Kidney (tissue), 22 donors: ENCODE measurements around the gene LIN28A. TPM values are rescaled to one million over a fixed set of nuclear protein-coding genes. Genes with fewer than 3 reads are reported as not detected.

Experiments
- DNase-seq, 5 donors: peaks; one replicate each; pipeline ENCODE4 v3.0.0-alpha.2; 2013 to 2020
- FAIRE-seq: peaks from 2 replicates; lab custom pipeline; 2012; peaks lifted over from hg19 to GRCh38; lab: Jason Lieb, UNC
- H3K27ac ChIP-seq, 2 donors: one replicate each; pipeline ENCODE4 v1.7.0; 2013; ENCODE audit warnings: low read depth in 2 of 2, low read length in 2 of 2, inconsistent platforms in 1 of 2
- H3K27me3 ChIP-seq: one replicate; pipeline ENCODE4 v1.7.1; 2013; ENCODE audit warnings: low read length, inconsistent platforms; ENCODE audit not compliant: control insufficient read depth, insufficient read depth
- H3K36me3 ChIP-seq, 3 donors: one replicate each; pipeline versions ENCODE4 v1.7.0 to v1.7.1; 2013; ENCODE audit warnings: low read length in 3 of 3, control low read depth in 1 of 3, inconsistent platforms in 1 of 3; ENCODE audit not compliant: insufficient read depth in 3 of 3, control insufficient read depth in 2 of 3
- H3K4me1 ChIP-seq, 3 donors: one replicate each; pipeline versions ENCODE4 v1.7.0 to v1.7.1; 2013; ENCODE audit warnings: low read length in 3 of 3, inconsistent platforms in 1 of 3, low read depth in 1 of 3; ENCODE audit not compliant: control insufficient read depth in 2 of 3, insufficient read depth in 2 of 3
- H3K4me3 ChIP-seq, 3 donors: one replicate each; pipeline versions ENCODE4 v1.7.0 to v1.8.1; 2013; ENCODE audit warnings: low read length in 3 of 3, control low read depth in 1 of 3, inconsistent platforms in 1 of 3
- H3K9ac ChIP-seq, 3 donors: one replicate each; pipeline versions ENCODE4 v1.7.0 to v1.7.1; 2013; ENCODE audit warnings: low read length in 3 of 3, control low read depth in 1 of 3, inconsistent platforms in 1 of 3
- H3K9me3 ChIP-seq, 3 donors: one replicate each; pipeline versions ENCODE4 v1.7.0 to v1.7.1; 2013; ENCODE audit warnings: low read length in 3 of 3, control low read depth in 1 of 3, inconsistent platforms in 1 of 3; ENCODE audit not compliant: control insufficient read depth in 2 of 3, insufficient read depth in 1 of 3
- CTCF ChIP-seq: IDR thresholded peaks from 3 replicates; pipeline ENCODE4 v1.5.1; 2012; ENCODE audit warnings: mild to moderate bottlenecking, moderate library complexity, borderline replicate concordance; ENCODE audit not compliant: insufficient read depth; ENCODE audit errors: extremely low read depth
- intact Hi-C: fragments of 100-400 bp; cut with DNase I; formaldehyde crosslinking; loops from one replicate; pipeline ENCODE4 v1.11.1; 2022
- long read RNA-seq, 10 donors: library from polyadenylated mRNA in 1 of 10; unstranded in 1 of 10; transcript quantifications; one replicate each; pipeline ENCODE4 v2.0.0 and lab custom pipeline, GENCODE V29; 2021 to 2026
- polyA plus RNA-seq: library from polyadenylated mRNA; stranded (reverse); fragments of 350-450 nt; fragmentation: Illumina TruSeq; extraction: RNeasy Lipid Tissue Mini Kit (QIAGEN cat#74804); gene quantifications from one replicate; pipeline ENCODE4 v1.2.3, GENCODE V29; 2014; ENCODE audit warnings: low read depth, low replicate concordance; ENCODE audit not compliant: insufficient read depth
- total RNA-seq: library from RNA; stranded (reverse); fragmentation: NEBNext Ultra II Directional; extraction: Animal tissue kit (Norgen Biotek cat#: 25700); gene quantifications from one replicate; pipeline ENCODE4 v1.2.1, GENCODE V29; 2021
- donor health status: control.
- donor health status: control.
- donor health status: control.
- donor health status: control.
- donor health status: control.
- donor health status: DM: yes; HTN: yes; CAD: no.
- donor health status: Normal renal cell carcinoma (clear cell type).

LIN28A gene
- total RNA-seq (not detected), polyA plus RNA-seq (not detected)
- long read RNA-seq, donor 1 = 0 reads
- long read RNA-seq, donor 2 = 0 reads
- long read RNA-seq, donor 3 = 0 reads
- long read RNA-seq, donor 4 = 0 reads
- long read RNA-seq, donor 5 = 0 reads
- long read RNA-seq, donor 6 = 0 reads
- long read RNA-seq, donor 7 = 0 reads
- long read RNA-seq, donor 8 = 0 reads
- long read RNA-seq, donor 9 = 0 reads
- long read RNA-seq, donor 10 = 0 reads

DNA sequence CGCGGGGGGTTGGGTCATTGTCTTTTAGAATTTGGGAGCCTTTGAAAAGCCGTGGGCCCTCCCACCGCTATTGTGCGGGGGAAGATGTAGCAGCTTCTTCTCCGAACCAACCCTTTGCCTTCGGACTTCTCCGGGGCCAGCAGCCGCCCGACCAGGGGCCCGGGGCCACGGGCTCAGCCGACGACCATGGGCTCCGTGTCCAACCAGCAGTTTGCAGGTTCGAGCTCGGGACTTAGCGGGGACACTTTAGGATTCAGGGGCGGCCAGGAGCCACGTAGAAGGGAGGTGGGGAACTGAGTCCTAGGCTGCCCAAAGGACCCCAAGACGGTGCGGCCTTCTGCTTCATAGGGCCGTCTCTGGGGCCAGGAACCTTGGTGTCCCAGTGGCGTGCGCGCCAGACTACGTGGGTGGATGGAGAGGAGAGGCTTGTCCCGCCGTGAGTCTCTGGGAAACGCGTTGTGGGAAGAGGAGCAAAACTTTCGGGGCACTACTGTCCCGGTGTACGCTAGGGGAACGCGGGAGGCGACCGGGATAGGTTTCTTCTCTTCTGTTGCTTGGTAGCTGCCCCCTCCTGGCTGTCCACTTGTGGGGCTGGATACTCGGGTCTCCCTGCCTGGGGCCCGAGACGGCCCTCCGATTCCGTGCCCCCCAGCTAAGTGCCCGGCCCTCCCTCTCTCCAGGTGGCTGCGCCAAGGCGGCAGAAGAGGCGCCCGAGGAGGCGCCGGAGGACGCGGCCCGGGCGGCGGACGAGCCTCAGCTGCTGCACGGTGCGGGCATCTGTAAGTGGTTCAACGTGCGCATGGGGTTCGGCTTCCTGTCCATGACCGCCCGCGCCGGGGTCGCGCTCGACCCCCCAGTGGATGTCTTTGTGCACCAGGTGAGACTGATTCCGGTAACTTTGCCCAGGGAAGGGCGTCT is at the start of gene LIN28A:
Gene LIN28A (plus strand): TSS at position 112 of the 918 bp plus-strand sequence. CDS start 75 bp downstream, at position 187.
- H3K4me3 ChIP-seq = no peak within 1 kb of the TSS
- no peaks in the 10 kb centered on the region for H3K36me3 ChIP-seq
- FAIRE-seq (no peak), DNase-seq (no peak)
- no peak for TF ChIP-seq CTCF
- intact Hi-C loops = no loop called here
- H3K9ac ChIP-seq = no peak within 1 kb of the TSS
- no peaks in the 10 kb centered on the region for H3K9me3 ChIP-seq
- H3K27ac ChIP-seq = no peak within 1 kb of the TSS
- peaks cover 34% of the 10 kb centered on the region for H3K27me3 ChIP-seq
- peaks cover 0 to 2% (median 0%) of the 10 kb centered on the region in 3 donors for H3K4me1 ChIP-seq

GRCh38 chr1:26361605-26362122 is 49.0 kb upstream of the LIN28A start:
- no peak for FAIRE-seq
- Histone ChIP-seq H3K4me1 (peaks cover 0 to 2% (median 0%) of the 10 kb centered on the region in 3 donors), H3K36me3 (no peaks in the 10 kb centered on the region), H3K27me3 (peaks cover 12% of the 10 kb centered on the region), H3K9ac (no peak overlapping the region), H3K27ac (no peak overlapping the region), H3K4me3 (no peak overlapping the region), H3K9me3 (no peaks in the 10 kb centered on the region)
- DNase-seq = no peak
- intact Hi-C loops = no loop called here
- TF ChIP-seq CTCF = no peak

DNA sequence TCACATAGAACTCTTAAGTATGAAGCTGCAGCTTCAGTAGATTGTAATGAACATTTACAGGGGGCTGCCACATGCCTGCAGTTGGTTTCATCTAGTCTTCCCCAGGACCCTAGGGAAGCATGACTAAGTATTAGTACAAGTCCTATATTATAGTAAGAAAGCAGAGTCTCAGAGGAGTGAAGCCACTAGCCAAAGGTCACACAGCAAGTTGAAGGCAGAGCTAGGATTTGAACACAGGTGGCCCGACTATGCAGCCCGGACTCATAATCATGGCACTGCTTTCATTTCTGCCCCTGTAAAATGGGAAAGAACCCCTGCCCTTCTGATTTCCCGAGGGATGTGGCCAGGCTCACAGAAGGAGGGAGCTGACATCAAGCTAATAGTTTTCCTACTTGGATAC is 48.3 kb upstream of the LIN28A start:
- Histone ChIP-seq H3K27me3 (peaks cover 12% of the 10 kb centered on the region), H3K4me1 (peaks cover 0 to 2% (median 0%) of the 10 kb centered on the region in 3 donors), H3K9ac (no peak overlapping the region), H3K27ac (no peak overlapping the region), H3K36me3 (no peaks in the 10 kb centered on the region), H3K4me3 (no peak overlapping the region), H3K9me3 (no peaks in the 10 kb centered on the region)
- intact Hi-C loops = no loop called here
- DNase-seq = no peak
- no peak for FAIRE-seq
- no peak for TF ChIP-seq CTCF
